Left lobe of liver (tissue), 2 donors: Measurements from ENCODE around the gene DCUN1D2. TPM values are rescaled to one million over a fixed set of nuclear protein-coding genes. Genes with fewer than 3 reads are reported as not detected.
"Not testable (repeated sequence)": the region's sequence is repeated elsewhere in the genome, so short reads cannot be mapped to it uniquely, and the experiment has no call there.

Experiments
- ATAC-seq: fragments of 200-7000 bp; cut with Tn5 transposase; one replicate; pipeline ENCODE4 v1.9.1; 2020; ENCODE audit warnings: mild to moderate bottlenecking, moderate library complexity
- DNase-seq: peaks from one replicate; pipeline ENCODE4 v3.0.0-alpha.2; 2020; ENCODE audit warnings: low spot score
- total RNA-seq: library from RNA; stranded (reverse); gene quantifications from one replicate; pipeline ENCODE4 v1.2.1, GENCODE V29; 2021
- donor health status: DM: no; HTN: no; CAD: no; lungs with moderate emphysema.
- donor health status: DM: no; HTN: yes; CAD: no.

DCUN1D2 gene
- total RNA-seq, 1 donor from 2014 or later: 10.0 TPM

DNA sequence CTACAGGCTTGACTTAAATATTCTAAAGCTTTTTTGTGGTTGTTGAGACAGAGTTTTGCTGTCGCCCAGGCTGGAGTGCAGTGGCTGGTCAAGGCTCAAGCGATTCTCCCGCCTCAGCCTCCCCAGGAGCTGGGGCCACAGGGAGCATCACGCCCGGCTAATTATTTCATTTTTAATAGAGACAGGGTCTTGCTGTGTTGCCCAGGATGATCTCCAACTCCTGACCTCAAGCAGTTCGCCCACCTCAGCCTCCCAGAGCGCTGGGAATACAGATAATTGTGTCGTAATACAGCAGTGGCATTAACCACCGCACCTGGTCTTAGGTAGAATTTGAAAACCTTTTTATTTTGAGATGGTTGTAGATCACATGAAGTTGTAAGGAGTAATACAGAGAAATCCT, 1.5 kb upstream of the DCUN1D2 start:
- DNase-seq (peak; percentile 41), ATAC-seq (no peak)

DNA sequence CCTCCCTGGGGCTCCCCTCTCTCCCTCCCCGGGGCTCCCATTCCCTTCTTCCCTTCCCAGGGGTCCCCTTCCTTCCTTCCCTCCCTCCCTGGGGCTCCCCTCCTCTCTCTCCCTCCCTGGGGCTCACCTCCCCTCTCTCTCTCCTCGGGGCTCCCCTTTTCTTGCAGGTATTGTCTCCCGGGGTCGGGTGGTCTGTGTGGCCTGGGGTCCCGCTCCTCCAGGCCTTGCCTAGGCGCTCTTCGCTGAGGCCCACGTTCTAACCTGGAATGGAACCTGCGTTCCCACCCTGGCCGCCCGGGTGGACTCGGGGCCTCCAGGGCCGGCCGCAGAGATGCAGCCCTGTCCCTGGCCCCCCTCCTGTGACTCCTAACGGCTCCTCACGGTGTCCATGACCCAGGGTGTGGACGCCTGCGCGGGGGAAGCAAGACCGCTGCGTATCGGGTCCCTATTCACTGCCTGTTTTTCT, 940 bp upstream of the DCUN1D2 start:
- DNase-seq (peak; percentile 48), ATAC-seq (no peak)

DNA sequence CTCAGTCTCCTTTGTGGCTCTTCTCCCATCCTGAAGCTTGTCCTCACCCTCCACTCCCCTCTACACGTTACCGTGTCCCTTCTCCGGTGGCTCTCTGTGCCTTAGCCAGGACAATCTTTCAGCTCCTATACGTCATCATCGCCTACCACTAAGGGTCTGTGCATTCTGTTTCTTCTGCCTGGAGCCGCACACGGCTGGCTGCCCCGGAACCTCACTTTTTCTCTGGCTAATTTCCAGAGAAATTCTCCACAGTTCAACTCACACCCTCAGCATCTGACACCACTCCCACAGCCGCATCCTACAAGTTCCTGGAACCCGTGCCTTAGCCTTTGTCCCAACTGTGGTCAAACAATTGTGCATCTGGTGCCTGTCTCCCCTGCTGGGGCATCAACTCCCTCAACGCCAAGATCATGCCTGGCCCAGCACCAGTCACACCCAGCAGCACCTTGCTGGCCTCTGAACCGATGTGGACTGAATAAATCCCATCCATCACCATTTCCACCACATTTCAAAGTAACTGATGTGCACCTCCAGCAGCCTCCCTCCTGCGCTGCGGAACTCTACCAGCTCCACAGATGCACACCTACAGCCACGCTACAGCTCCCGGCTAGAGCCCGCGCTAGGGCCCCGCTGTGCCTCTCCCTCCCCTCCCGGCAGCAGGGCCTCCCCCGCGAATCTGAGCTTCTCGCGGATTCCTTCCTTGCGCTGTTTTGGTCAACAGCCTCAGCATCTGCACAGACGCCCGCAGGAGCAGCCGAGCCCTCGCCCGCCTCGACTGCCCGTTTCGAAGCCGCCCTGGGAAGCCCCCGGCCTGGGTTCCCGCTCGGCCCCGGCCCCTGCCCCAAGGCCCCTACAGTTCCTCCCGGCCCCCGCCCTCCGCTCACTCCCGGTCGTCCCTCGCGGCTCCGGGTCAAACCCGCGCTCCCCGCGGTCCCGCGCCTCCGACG, 689 bp downstream of the DCUN1D2 start:
- peak; percentile 46 for DNase-seq
- peak; percentile 5 for ATAC-seq

DNA sequence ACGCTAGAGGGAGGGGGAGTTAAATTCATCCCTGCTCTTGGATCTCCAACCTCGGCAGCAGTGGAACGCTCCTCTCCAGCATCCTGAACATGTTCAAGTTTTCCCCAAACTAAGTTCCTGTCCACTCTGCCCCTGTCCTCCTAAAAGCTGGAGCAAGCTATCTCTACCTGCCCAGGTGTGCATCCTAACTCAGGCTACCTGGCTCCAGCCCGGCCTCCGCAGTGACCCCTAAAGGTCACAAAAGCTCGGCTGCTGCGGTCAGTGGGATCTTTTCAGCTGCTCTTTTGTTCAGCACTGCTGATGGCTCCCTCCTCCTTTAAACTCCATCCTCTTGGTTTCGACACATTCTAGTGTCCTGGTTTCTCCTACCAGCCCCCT, 1.4 kb downstream of the DCUN1D2 start:
- peak; percentile 41 for DNase-seq
- no peak for ATAC-seq

GRCh38 chr13:113488283-113488682, 2.2 kb downstream of the DCUN1D2 start:
- ATAC-seq: peak; percentile 5
- no peak for DNase-seq

DNA sequence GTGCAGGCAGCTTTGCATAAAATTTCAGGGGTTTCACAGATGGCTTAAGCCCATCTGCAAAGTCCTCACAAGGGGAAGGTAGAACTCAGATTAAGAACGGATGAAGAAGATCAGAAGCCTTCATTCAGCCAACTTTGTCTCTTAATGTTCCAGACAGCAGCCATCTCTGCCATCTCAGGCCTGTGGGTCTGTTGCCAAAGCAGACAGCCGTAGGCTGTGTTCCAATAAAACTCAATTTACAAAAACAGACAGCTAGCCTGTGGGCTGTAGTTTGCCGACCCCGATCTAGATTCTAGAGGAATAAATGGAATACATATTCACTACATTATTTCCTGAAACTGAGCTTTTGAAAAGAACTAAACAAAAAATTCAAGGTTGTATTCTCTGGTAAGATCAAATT, 3.8 kb downstream of the DCUN1D2 start:
- DNase-seq (no peak), ATAC-seq (no peak)

GRCh38 chr13:113485545-113485944, 5.0 kb downstream of the DCUN1D2 start:
- DNase-seq (no peak), ATAC-seq (no peak)

DNA sequence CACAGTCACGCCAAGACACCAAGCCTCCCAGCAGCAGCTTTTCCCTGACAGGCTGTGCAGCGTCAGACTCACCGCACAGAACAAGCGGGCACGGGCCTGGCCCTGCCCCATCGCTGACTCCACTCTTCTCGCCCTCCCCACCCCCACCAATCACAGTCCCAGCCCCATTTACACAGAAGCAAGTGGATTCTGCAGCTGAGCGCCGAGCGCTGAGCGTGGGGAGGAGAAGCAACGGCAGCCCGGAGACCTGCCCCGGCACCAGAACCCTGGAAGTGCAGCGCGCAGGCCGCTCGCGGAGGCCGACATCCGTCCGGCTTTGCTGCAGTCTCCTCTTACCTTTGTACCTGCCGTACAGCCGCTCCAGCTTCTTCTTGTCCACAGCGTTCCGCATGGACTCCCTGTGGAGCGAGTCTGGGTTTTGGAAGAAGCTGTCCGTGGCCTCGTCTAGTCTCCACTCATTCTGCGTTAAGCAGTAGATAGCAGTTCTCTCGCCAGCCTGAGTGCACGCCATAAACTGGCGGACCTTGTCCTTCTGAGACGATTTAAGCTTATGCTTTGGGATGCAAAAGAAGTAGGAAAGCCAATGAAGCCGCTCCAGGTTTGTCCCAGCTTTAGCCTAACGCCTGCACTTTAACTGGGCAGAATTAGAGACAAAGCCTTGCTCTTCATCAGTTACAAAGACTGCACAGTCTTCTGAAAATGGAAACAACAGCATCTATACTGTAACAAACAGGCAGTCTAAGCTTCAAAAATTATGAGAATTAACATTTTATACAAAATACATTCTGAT, 6.8 kb downstream of the DCUN1D2 start:
- peak; percentile 42 for ATAC-seq
- no peak for DNase-seq

DNA sequence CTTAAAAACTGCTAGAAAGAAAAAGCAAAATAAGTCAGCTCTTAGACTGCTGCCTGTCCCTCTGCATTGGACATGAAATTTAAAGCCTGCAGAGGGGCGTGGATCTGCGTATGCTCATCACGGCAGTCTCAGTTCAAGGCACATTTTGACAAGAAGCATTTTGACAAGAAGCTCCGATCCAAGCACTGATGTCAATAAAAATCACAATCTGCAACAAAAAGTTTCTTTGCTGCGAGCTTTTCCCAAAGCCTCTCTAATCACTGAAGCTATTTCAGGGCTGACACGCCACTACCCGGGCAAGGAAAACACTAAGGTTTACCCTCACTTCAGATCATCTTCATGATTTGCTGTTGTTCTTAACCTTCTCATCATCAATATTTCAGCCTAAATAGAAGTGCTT, 7.4 kb downstream of the DCUN1D2 start:
- no peak for DNase-seq
- ATAC-seq: no peak

GRCh38 chr13:113479179-113479578, 11.3 kb downstream of the DCUN1D2 start:
- ATAC-seq (no peak), DNase-seq (no peak)

GRCh38 chr13:113477724-113478123, 12.8 kb downstream of the DCUN1D2 start:
- ATAC-seq: no peak
- no peak for DNase-seq

DNA sequence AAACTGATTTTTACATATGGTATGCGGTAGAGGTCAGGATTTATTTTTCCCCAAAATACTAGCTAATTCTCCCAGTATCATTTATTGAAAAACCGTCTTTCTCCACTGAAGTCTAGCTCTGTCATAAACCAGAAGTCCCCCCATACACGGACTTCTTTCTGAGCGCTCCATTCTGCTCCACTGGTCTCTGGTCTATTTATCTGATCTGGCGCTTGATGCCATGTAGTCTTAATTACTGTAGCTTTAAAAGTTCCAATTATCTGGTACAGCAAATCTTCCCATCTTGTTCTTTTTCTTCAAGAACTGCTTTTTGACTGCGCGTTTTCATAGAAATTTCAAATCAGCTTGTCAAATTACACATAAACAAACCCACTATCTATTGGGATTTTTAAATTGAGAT, 13.7 kb downstream of the DCUN1D2 start:
- ATAC-seq (no peak), DNase-seq (no peak)

DNA sequence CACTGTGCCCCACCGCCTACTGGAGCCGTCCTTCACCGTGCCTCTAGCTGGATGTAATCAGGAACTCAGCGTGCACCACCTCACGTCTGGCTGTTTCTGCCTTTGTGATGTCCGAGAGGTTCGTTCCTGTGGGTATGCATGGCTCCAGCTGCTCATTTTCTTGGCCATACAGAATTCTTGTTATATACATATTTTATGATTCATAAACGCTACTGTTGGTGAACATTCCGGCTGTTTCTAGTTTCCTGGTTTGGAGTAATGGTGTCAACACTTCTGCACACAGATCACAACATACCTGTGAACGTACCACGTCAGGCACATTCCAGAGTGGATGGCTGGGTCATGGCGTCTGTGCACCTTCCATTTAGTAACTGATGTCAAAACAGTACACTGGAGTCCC, 14.6 kb downstream of the DCUN1D2 start:
- DNase-seq (no peak), ATAC-seq (no peak)

- ATAC-seq (no peak), DNase-seq (no peak)
These were observed 15.2 kb downstream of the DCUN1D2 start for GRCh38 chr13:113475280-113475679.

- DNase-seq (no peak), ATAC-seq (peak; percentile 50)
These were observed 16.3 kb downstream of the DCUN1D2 start for GRCh38 chr13:113474179-113474578.

DNA sequence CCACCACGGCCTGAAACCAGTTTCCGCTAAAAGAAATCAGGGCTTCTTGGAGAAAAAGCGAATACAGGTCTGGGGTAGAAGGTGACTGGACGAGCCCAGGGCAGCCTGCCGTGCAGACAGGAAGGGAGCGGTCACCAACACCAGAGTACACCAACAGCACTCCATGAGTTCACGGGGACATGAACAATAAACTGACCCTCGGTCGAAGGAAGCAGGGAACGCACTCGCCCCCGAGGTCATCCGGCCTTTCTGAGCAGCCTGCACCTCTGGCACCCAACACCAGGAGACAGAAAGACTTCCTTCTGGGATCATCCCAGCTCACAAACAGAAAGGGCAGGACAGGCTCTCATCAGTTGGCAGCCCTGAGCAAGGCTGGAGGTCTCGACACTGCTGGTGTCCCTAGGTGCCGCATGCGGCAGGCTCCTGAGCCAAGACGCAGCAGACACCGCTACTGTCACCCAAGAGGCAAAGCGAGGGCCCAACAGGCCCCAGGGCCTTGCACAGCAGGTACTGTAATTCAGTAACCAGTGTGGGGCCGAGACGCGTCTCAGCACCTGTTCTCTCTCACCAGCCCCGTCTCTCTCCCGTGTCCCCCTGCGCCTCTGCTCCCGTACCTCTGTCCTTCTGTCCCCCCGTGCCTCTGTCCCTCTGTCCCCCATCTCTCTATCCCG, 18.0 kb downstream of the DCUN1D2 start:
- DNase-seq (no peak), ATAC-seq (peak; percentile 67)

GRCh38 chr13:113471844-113472243, 18.7 kb downstream of the DCUN1D2 start:
- ATAC-seq: no peak
- no peak for DNase-seq

DNA sequence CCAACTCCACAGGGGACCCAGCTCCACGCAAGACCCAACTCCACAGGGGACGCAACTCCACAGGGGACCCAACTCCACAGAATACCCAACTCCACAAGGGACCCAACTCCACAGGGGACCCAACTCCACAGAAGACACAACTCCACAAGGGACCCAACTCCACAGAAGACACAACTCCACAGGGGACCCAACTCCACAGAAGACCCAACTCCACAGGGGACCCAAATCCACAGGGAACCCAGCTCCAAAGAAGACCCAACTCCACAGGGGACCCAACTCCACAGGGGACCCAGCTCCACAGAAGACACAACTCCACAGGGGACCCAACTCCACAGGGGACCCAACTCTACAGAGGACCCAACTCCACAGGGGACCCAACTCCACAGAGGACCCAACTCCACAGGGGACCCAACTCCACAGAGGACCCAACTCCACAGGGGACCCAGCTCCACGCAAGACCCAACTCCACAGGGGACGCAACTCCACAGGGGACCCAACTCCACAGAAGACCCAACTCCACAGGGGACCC, 19.8 kb downstream of the DCUN1D2 start:
- DNase-seq, ATAC-seq: not testable (repeated sequence)

DNA sequence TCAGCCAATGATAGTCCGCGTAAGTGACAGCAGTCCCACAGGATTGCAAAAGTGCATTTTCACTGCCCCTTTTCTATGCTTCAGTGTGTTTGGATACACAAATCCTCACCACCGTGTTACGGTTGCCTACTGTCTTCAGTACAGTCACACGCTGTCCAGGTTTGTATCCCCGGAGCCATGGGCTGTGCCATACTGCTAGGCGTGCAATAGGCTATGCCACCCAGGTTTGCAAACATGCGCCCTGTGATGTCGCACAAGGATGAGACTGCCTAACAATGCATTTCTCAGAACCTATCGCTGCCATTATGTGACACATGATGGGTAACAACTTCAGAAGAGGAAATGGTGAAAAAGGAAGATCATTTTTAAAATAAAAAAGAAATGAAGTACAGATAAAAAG, 20.4 kb downstream of the DCUN1D2 start:
- DNase-seq: no peak
- ATAC-seq: no peak

GRCh38 chr13:113469582-113469981, 20.9 kb downstream of the DCUN1D2 start:
- DNase-seq: no peak
- ATAC-seq: no peak
